ENCODE results near the gene TLL1.

TLL1 gene

DNA sequence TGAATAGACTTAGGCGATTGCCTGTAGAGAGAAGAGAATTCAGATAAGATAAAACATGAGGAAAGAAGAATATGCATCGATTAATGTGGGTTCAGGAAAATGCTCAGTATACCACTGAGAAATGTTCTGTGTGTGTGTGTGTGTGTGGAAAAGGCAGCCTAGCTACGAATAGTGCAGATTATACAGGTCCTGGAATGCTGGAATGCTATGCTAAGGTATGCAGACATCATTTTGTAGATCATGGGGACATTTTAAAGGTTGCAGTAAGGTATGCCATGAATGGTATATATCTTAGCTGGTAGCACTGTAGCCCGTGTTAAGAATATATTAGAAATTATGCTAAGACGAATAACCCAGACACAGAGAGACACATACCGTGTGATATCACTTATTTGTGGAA, 267.9 kb downstream of the TLL1 start:
- TF ChIP-seq EZH2phosphoT487 (conservative IDR thresholded peaks at IDR 0.05; ENCODE audit: low read length) = no peak
- TF ChIP-seq, protein P1, sequence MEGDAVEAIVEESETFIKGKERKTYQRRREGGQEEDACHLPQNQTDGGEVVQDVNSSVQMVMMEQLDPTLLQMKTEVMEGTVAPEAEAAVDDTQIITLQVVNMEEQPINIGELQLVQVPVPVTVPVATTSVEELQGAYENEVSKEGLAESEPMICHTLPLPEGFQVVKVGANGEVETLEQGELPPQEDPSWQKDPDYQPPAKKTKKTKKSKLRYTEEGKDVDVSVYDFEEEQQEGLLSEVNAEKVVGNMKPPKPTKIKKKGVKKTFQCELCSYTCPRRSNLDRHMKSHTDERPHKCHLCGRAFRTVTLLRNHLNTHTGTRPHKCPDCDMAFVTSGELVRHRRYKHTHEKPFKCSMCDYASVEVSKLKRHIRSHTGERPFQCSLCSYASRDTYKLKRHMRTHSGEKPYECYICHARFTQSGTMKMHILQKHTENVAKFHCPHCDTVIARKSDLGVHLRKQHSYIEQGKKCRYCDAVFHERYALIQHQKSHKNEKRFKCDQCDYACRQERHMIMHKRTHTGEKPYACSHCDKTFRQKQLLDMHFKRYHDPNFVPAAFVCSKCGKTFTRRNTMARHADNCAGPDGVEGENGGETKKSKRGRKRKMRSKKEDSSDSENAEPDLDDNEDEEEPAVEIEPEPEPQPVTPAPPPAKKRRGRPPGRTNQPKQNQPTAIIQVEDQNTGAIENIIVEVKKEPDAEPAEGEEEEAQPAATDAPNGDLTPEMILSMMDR (IDR thresholded peaks at IDR 0.05; ENCODE audit: insufficient read depth, low read length, poor library complexity, severe bottlenecking) = no peak

DNA sequence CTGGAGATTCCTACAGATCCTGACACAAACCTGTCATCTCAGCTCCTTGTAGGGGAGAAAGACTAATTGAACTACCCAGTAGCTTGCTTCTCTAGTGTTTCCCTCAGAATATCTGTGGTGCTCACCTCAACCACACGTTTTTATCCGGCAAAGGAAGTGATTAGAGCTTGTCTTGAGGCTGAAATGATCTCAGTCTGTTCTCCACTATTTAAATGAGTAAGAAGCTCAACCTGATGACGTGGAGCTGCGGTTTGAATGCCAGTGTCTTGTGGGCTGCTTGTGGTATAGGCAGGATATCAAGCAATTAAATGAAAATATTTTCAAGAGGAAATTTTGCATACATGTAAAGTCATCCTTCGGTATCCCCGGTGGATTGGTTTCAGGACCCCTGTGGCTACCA, 270.2 kb downstream of the TLL1 start:
- Histone ChIP-seq H3K4me2 (ENCODE audit: low read depth, low read length, poor library complexity, severe bottlenecking) (no peak overlapping the region), H3K27me3 (ENCODE audit: low read length) (no peaks in the 10 kb centered on the region), H3K9me2 (replicated peaks; ENCODE audit: insufficient read depth, low read length) (no peaks in the 10 kb centered on the region), H3K4me3 (ENCODE audit: insufficient read depth, low read length, poor library complexity, severe bottlenecking) (no peak overlapping the region), H3K9me3 (ENCODE audit: insufficient read depth, low read length) (no peaks in the 10 kb centered on the region), H3K36me3 (ENCODE audit: low read length) (no peaks in the 10 kb centered on the region), H3K79me2 (ENCODE audit: insufficient read depth, low read length) (no peaks in the 10 kb centered on the region), H3K9ac (ENCODE audit: low read length) (no peak overlapping the region), H4K20me1 (ENCODE audit: low read depth, low read length) (no peaks in the 10 kb centered on the region), H3F3A (ENCODE audit: insufficient read depth) (no peaks in the 10 kb centered on the region), H3K27ac (ENCODE audit: low read depth, low read length) (no peak overlapping the region), H2AFZ (ENCODE audit: low read depth, low read length, severe bottlenecking) (no peak overlapping the region)
- TF ChIP-seq, protein P1 (IDR thresholded peaks at IDR 0.05; ENCODE audit: insufficient read depth, low read length, poor library complexity, severe bottlenecking) = no peak
- TF ChIP-seq EZH2phosphoT487 (conservative IDR thresholded peaks at IDR 0.05; ENCODE audit: low read length) = no peak

More for the DNA sequence above, 267.9 kb downstream of the TLL1 start:
- H3K27me3 ChIP-seq (ENCODE audit: low read length) = no peaks in the 10 kb centered on the region
- no peaks in the 10 kb centered on the region for H3K36me3 ChIP-seq (ENCODE audit: low read length)
- H3K4me3 ChIP-seq (ENCODE audit: insufficient read depth, low read length, poor library complexity, severe bottlenecking) = no peak overlapping the region
- H3K4me2 ChIP-seq (ENCODE audit: low read depth, low read length, poor library complexity, severe bottlenecking) = no peak overlapping the region
- no peak overlapping the region for H3K27ac ChIP-seq (ENCODE audit: low read depth, low read length)
- H4K20me1 ChIP-seq (ENCODE audit: low read depth, low read length) = no peaks in the 10 kb centered on the region
- H3K9me3 ChIP-seq (ENCODE audit: insufficient read depth, low read length) = no peaks in the 10 kb centered on the region
- no peaks in the 10 kb centered on the region for H3K79me2 ChIP-seq (ENCODE audit: insufficient read depth, low read length)
- no peaks in the 10 kb centered on the region for H3K9me2 ChIP-seq (replicated peaks; ENCODE audit: insufficient read depth, low read length)
- H2AFZ ChIP-seq (ENCODE audit: low read depth, low read length, severe bottlenecking) = no peak overlapping the region
- H3F3A ChIP-seq (ENCODE audit: insufficient read depth) = no peaks in the 10 kb centered on the region
- H3K9ac ChIP-seq (ENCODE audit: low read length) = no peak overlapping the region

DNA sequence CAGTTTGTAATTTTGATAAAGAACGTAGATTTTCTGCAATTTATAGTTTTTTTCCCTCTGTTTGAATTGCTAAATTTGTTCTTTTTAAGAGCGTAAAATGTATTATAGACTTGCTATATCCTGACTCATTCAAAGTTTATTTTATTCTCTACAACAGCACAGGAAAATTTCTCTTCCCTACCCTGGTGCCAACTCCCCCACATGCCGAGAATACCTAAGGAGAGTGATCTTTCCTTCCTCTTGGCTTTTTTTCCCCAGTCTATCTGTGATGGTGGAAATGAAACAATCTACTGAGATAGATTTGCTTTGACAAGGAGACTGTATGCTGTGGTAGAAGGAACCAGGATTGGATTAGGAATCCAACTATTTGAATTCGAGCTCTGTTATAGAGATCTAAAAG, 271.6 kb downstream of the TLL1 start:
- Histone ChIP-seq H3K9ac (ENCODE audit: low read length) (no peak overlapping the region), H3K4me3 (ENCODE audit: insufficient read depth, low read length, poor library complexity, severe bottlenecking) (no peak overlapping the region), H3K27ac (ENCODE audit: low read depth, low read length) (no peak overlapping the region), H4K20me1 (ENCODE audit: low read depth, low read length) (no peaks in the 10 kb centered on the region), H3K9me2 (replicated peaks; ENCODE audit: insufficient read depth, low read length) (no peaks in the 10 kb centered on the region), H3F3A (ENCODE audit: insufficient read depth) (no peaks in the 10 kb centered on the region), H3K4me2 (ENCODE audit: low read depth, low read length, poor library complexity, severe bottlenecking) (no peak overlapping the region), H3K79me2 (ENCODE audit: insufficient read depth, low read length) (no peaks in the 10 kb centered on the region), H3K36me3 (ENCODE audit: low read length) (no peaks in the 10 kb centered on the region), H3K27me3 (ENCODE audit: low read length) (no peaks in the 10 kb centered on the region), H2AFZ (ENCODE audit: low read depth, low read length, severe bottlenecking) (no peak overlapping the region), H3K9me3 (ENCODE audit: insufficient read depth, low read length) (no peaks in the 10 kb centered on the region)
- TF ChIP-seq, protein P1 (IDR thresholded peaks at IDR 0.05; ENCODE audit: insufficient read depth, low read length, poor library complexity, severe bottlenecking) = no peak
- TF ChIP-seq EZH2phosphoT487 (conservative IDR thresholded peaks at IDR 0.05; ENCODE audit: low read length) = no peak

All from SU-DHL-6 (cell line).